Measurements from ENCODE around the gene ATG5. TPM values are rescaled to one million over a fixed set of nuclear protein-coding genes. Genes with fewer than 3 reads are reported as not detected.

ATG5 gene
- total and polyA plus RNA-seq, 11 donors: 8.8 to 23.9 (median 14.3) TPM

DNA sequence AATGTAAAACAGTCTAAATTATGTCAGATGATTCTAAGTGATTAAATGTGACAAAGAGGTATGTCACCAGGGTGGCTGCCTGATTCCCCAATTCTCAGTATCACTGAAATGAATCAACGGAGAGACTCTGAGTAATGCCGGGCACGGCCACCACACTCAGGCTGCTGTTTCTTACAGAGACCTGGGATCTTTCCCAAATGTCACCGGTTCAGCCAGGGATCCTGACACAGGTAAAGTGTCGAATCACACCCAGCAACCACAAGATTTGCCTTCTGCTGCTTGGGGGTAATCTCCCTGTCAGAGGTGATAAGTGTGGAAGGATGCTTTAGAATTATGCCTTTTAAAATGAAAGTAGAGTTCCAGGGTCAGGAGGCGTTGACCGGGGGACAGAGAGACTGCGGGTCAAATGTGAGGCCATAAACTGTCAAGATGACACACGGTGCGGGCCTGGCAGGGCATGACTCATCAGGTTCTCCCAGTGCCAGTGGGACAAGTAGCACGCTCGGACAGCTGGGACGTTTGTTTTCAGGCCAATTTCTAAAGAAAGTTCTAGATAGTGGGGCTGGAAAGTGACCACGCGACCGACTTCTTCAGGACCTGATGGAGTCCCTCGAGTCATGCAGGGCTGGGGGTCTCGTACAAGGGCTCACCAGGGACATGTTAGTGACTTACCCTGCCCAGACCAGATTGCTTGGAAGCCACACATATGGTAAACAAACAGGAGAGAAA is 190.5 kb downstream of the ATG5 start:
- no peak for DNase-seq
- Histone ChIP-seq H3K36me3 (no peaks in the 10 kb centered on the region), H3K4me3 (no peak overlapping the region), H3K9me3 (no peaks in the 10 kb centered on the region), H3K27ac (no peak overlapping the region), H3K4me1 (no peaks in the 10 kb centered on the region), H3K27me3 (no peaks in the 10 kb centered on the region)
- WGBS, 4 donors: 71 to 85% (median 79%) methylated on average over 17 to 18 of the region's 18 CpGs
- ATAC-seq: peak in 1 of 4 donors; percentile 56
- intact Hi-C loops (cut with DNase I): no loop called here
- TF ChIP-seq POLR2A (IDR thresholded peaks at IDR 0.05): no peak
- TF ChIP-seq, protein P1, sequence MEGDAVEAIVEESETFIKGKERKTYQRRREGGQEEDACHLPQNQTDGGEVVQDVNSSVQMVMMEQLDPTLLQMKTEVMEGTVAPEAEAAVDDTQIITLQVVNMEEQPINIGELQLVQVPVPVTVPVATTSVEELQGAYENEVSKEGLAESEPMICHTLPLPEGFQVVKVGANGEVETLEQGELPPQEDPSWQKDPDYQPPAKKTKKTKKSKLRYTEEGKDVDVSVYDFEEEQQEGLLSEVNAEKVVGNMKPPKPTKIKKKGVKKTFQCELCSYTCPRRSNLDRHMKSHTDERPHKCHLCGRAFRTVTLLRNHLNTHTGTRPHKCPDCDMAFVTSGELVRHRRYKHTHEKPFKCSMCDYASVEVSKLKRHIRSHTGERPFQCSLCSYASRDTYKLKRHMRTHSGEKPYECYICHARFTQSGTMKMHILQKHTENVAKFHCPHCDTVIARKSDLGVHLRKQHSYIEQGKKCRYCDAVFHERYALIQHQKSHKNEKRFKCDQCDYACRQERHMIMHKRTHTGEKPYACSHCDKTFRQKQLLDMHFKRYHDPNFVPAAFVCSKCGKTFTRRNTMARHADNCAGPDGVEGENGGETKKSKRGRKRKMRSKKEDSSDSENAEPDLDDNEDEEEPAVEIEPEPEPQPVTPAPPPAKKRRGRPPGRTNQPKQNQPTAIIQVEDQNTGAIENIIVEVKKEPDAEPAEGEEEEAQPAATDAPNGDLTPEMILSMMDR (IDR thresholded peaks at IDR 0.05): no peak

Other genes starting within 250 kb of the ATG5 start
- 10 to 100 TPM in 1 of 9 donors, 1 to 10 TPM in 8; 1.0 to 10.8 (median 1.7) TPM for gene PRDM1, start 239.4 kb downstream of the ATG5 start, total RNA-seq
- under 1 TPM; 0.36 to 0.53 TPM for gene PRDM1, start 239.4 kb downstream of the ATG5 start, polyA plus RNA-seq
- 10 to 100 TPM in 1 of 9 donors, 1 to 10 TPM in 7, under 1 TPM in 1; 0.86 to 17.7 (median 1.6) TPM for gene CRYBG1, start 35.0 kb upstream of the ATG5 start, total RNA-seq
- gene CRYBG1, start 35.0 kb upstream of the ATG5 start, polyA plus RNA-seq: 1 to 10 TPM in 1 of 2 donors, under 1 TPM in 1; 0.42 to 1.0 TPM

All from heart left ventricle (tissue), 16 donors.